ENCODE data around the gene NOTCH1. TPM values are rescaled to one million over a fixed set of nuclear protein-coding genes. Genes with fewer than 3 reads are reported as not detected.

The NOTCH1 gene
- total and polyA plus RNA-seq, 2 donors, result 19.7 to 25.6 TPM

- no peak for DNase-seq (ENCODE audit: extremely low spot score)
- Histone ChIP-seq H3K36me3 (ENCODE audit: insufficient read depth) (peaks cover 16% of the 10 kb centered on the region), H3K27ac (ENCODE audit: low read depth) (no peak overlapping the region), H3K4me3 (ENCODE audit: low read depth, low read length) (no peak overlapping the region), H3K4me1 (ENCODE audit: insufficient read depth) (no peaks in the 10 kb centered on the region)
- 91% methylated on average over 14 of the region's 14 CpGs for WGBS
Observed at GRCh38 chr9:136463578-136463977, 82.3 kb downstream of the NOTCH1 start.

GRCh38 chr9:136462664-136463063, 83.2 kb downstream of the NOTCH1 start:
- DNase-seq (ENCODE audit: extremely low spot score), result no peak
- Histone ChIP-seq H3K27ac (ENCODE audit: low read depth) (no peak overlapping the region), H3K4me3 (ENCODE audit: low read depth, low read length) (no peak overlapping the region), H3K4me1 (ENCODE audit: insufficient read depth) (no peaks in the 10 kb centered on the region), H3K36me3 (ENCODE audit: insufficient read depth) (peaks cover 16% of the 10 kb centered on the region)
- 98% methylated on average over 17 of the region's 17 CpGs for WGBS

DNA sequence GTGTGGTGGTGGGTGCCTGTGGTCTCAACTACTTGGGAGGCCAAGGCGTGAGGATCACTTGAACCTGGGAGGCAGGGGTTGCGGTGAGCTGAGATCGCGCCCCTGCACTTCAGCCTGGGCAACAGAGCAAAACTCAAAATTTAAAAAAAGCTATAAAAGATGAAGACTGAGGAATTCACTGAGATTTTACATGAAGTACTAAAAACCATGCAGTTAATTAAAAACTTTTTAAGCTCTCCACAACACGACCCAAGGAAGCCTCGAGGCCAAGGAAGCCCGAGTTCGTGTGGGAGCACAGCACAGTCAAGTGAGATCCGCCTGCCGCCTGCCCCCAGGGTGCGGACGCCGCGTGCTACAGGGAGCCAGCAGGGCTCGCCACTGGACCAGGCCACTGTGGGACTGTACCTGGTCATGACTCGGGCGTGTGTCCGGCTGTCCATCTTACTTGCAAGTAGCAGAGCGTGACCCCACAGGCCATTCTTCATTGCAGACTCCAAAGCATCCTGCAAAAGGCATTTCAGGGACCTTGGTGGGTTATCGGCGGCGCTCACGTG, 85.0 kb downstream of the NOTCH1 start:
- no peaks in the 10 kb centered on the region for H3K4me1 ChIP-seq (ENCODE audit: insufficient read depth)
- 96% methylated on average over 23 of the region's 23 CpGs for WGBS
- H3K27ac ChIP-seq (ENCODE audit: low read depth), result no peak overlapping the region
- no peak overlapping the region for H3K4me3 ChIP-seq (ENCODE audit: low read depth, low read length)
- H3K36me3 ChIP-seq (ENCODE audit: insufficient read depth), result peaks cover 14% of the 10 kb centered on the region
- no peak for DNase-seq (ENCODE audit: extremely low spot score)

DNA sequence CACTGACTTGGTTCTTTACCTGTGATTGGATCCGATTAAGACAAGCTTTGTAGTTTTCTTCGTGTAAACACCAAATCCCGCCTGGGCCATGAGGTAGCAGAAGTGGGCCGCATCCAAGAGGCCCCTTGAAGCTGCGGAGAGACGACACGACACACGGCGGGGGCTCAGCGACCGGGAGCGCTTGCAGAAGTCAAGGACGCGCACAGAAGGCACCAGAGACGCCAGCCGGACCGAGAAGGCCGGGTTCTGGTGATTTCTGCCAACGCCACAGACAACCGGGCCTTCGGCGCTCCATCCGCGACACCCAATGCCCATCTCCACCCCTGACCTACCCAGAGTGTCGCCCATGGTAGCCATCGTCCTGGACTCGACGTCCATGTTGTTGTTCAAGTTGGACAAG, 86.4 kb downstream of the NOTCH1 start:
- WGBS, result 97% methylated on average over 28 of the region's 28 CpGs
- Histone ChIP-seq H3K27ac (ENCODE audit: low read depth) (no peak overlapping the region), H3K36me3 (ENCODE audit: insufficient read depth) (peaks cover 15% of the 10 kb centered on the region), H3K4me1 (ENCODE audit: insufficient read depth) (no peaks in the 10 kb centered on the region), H3K4me3 (ENCODE audit: low read depth, low read length) (no peak overlapping the region)
- no peak for DNase-seq (ENCODE audit: extremely low spot score)

- DNase-seq (ENCODE audit: extremely low spot score), result no peak
- Histone ChIP-seq H3K36me3 (ENCODE audit: insufficient read depth) (peaks cover 12% of the 10 kb centered on the region), H3K4me1 (ENCODE audit: insufficient read depth) (no peaks in the 10 kb centered on the region), H3K4me3 (ENCODE audit: low read depth, low read length) (no peak overlapping the region), H3K27ac (ENCODE audit: low read depth) (no peak overlapping the region)
- 96% methylated on average over 24 of the region's 24 CpGs for whole genome bisulfite sequencing
Observed at GRCh38 chr9:136457326-136457725, 88.5 kb downstream of the NOTCH1 start.

- Histone ChIP-seq H3K27ac (ENCODE audit: low read depth) (no peak overlapping the region), H3K36me3 (ENCODE audit: insufficient read depth) (peaks cover 12% of the 10 kb centered on the region), H3K4me3 (ENCODE audit: low read depth, low read length) (no peak overlapping the region), H3K4me1 (ENCODE audit: insufficient read depth) (no peaks in the 10 kb centered on the region)
- WGBS, result 89% methylated on average over 9 of the region's 9 CpGs
- no peak for DNase-seq (ENCODE audit: extremely low spot score)
Observed at GRCh38 chr9:136456258-136456657, 89.6 kb downstream of the NOTCH1 start.

- Histone ChIP-seq H3K36me3 (ENCODE audit: insufficient read depth) (peaks cover 12% of the 10 kb centered on the region), H3K4me1 (ENCODE audit: insufficient read depth) (no peaks in the 10 kb centered on the region), H3K4me3 (ENCODE audit: low read depth, low read length) (no peak overlapping the region), H3K27ac (ENCODE audit: low read depth) (no peak overlapping the region)
- WGBS, result 92% methylated on average over 43 of the region's 43 CpGs
- no peak for DNase-seq (ENCODE audit: extremely low spot score)
Observed at GRCh38 chr9:136455043-136456002, 90.5 kb downstream of the NOTCH1 start.

- Histone ChIP-seq H3K36me3 (ENCODE audit: insufficient read depth) (peaks cover 12% of the 10 kb centered on the region), H3K27ac (ENCODE audit: low read depth) (no peak overlapping the region), H3K4me1 (ENCODE audit: insufficient read depth) (no peaks in the 10 kb centered on the region), H3K4me3 (ENCODE audit: low read depth, low read length) (no peak overlapping the region)
- DNase-seq (ENCODE audit: extremely low spot score), result no peak
- WGBS, result 89% methylated on average over 25 of the region's 25 CpGs
Observed at GRCh38 chr9:136454026-136454796, 91.6 kb downstream of the NOTCH1 start.

DNA sequence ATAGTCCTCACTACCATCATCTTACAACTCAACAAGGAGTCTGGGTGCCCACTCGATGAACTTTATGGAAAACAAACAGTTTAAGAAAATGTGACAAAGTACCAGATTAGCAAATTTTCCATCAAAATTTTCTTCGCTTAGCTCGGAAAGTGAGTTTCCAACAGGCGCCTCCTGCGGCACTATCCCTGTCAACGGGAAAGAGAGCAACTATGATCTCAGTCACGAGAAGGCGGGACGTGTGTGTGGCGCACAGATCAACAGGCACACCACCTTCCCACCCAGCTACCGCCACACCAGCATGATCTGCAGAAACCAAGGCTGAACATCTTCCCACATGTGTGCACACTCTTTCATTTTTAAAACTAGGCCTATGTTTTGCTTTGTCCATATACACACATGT, 92.5 kb downstream of the NOTCH1 start:
- no peak overlapping the region for H3K27ac ChIP-seq (ENCODE audit: low read depth)
- peaks cover 12% of the 10 kb centered on the region for H3K36me3 ChIP-seq (ENCODE audit: insufficient read depth)
- no peak for DNase-seq (ENCODE audit: extremely low spot score)
- 92% methylated on average over 11 of the region's 11 CpGs for WGBS
- no peak overlapping the region for H3K4me3 ChIP-seq (ENCODE audit: low read depth, low read length)
- H3K4me1 ChIP-seq (ENCODE audit: insufficient read depth), result no peaks in the 10 kb centered on the region

GRCh38 chr9:136451221-136451877, 94.5 kb downstream of the NOTCH1 start:
- Histone ChIP-seq H3K27ac (ENCODE audit: low read depth) (no peak overlapping the region), H3K4me3 (ENCODE audit: low read depth, low read length) (no peak overlapping the region), H3K36me3 (ENCODE audit: insufficient read depth) (peaks cover 7% of the 10 kb centered on the region), H3K4me1 (ENCODE audit: insufficient read depth) (no peaks in the 10 kb centered on the region)
- 86% methylated on average over 26 of the region's 26 CpGs for WGBS
- no peak for DNase-seq (ENCODE audit: extremely low spot score)

- WGBS, result 94% methylated on average over 3 of the region's 3 CpGs
- H3K36me3 ChIP-seq (ENCODE audit: insufficient read depth), result no peaks in the 10 kb centered on the region
- no peak overlapping the region for H3K27ac ChIP-seq (ENCODE audit: low read depth)
- no peak overlapping the region for H3K4me3 ChIP-seq (ENCODE audit: low read depth, low read length)
- H3K4me1 ChIP-seq (ENCODE audit: insufficient read depth), result no peaks in the 10 kb centered on the region
- DNase-seq (ENCODE audit: extremely low spot score), result no peak
Observed at GRCh38 chr9:136448655-136449054, 97.2 kb downstream of the NOTCH1 start.

GRCh38 chr9:136447173-136447778, 98.6 kb downstream of the NOTCH1 start:
- H3K27ac ChIP-seq (ENCODE audit: low read depth), result no peak overlapping the region
- H3K4me1 ChIP-seq (ENCODE audit: insufficient read depth), result no peaks in the 10 kb centered on the region
- H3K36me3 ChIP-seq (ENCODE audit: insufficient read depth), result no peaks in the 10 kb centered on the region
- WGBS, result 93% methylated on average over 27 of the region's 27 CpGs
- no peak for DNase-seq (ENCODE audit: extremely low spot score)
- no peak overlapping the region for H3K4me3 ChIP-seq (ENCODE audit: low read depth, low read length)

- DNase-seq (ENCODE audit: extremely low spot score), result no peak
- Histone ChIP-seq H3K4me3 (ENCODE audit: low read depth, low read length) (no peak overlapping the region), H3K36me3 (ENCODE audit: insufficient read depth) (no peaks in the 10 kb centered on the region), H3K27ac (ENCODE audit: low read depth) (no peak overlapping the region), H3K4me1 (ENCODE audit: insufficient read depth) (no peaks in the 10 kb centered on the region)
- 87% methylated on average over 7 of the region's 7 CpGs for WGBS
Observed at GRCh38 chr9:136445799-136446198, 100.0 kb downstream of the NOTCH1 start.

Measured in urinary bladder (tissue), 4 donors.